ENCODE data around the gene MCUR1.

DNA sequence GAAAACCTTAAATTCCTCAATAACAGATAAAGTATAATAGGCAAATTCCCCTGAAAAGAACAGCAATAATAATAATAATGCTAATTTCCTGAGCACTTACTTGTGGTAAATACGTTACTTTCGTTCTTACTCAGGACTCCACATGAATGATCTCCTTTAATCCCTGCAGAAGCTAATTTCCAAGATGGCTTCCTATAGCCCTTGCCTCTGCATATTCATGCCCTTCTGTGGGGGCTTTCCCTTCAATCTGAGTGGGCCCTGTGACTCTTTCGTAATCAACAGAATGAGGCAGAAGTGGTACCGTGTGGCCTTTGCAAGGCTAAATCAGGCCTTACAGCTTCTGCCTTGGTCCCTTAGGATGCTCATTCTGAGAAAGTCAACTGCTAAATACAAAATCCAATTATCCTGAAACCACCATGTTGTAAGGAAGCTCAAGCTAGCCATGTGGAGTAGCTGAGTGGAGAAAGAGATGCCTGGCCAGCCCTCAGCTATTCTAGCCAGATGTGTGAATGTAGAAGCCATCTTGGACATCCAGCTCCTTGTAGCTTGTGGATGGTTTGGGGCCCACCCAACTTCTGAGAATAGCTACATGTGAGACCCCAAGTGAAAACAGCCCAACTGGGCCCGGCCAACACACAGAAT lies 50.5 kb downstream of the MCUR1 start:
- no peak for TF ChIP-seq SP1 (IDR thresholded peaks at IDR 0.05)
- TF ChIP-seq FOXM1 (IDR thresholded peaks at IDR 0.05; ENCODE audit: borderline replicate concordance) = no peak
- TF ChIP-seq L3MBTL2 (conservative IDR thresholded peaks at IDR 0.05) = no peak
- no peak for TF ChIP-seq BHLHE40 (IDR thresholded peaks at IDR 0.05; ENCODE audit: borderline replicate concordance)
- no peak for TF ChIP-seq ARNT (IDR thresholded peaks at IDR 0.05)
- TF ChIP-seq TARDBP (IDR thresholded peaks at IDR 0.05) = no peak
- TF ChIP-seq FOXK2 (IDR thresholded peaks at IDR 0.05) = no peak
- TF ChIP-seq LEF1 (IDR thresholded peaks at IDR 0.05; ENCODE audit: borderline replicate concordance) = no peak
- TF ChIP-seq PKNOX1 (IDR thresholded peaks at IDR 0.05) = no peak
- TF ChIP-seq NFRKB (IDR thresholded peaks at IDR 0.05) = no peak
